AG04449 (cell line): Measurements from ENCODE around the gene ADCY7.

Experiments
- CTCF ChIA-PET: fragments of 350-600 bp; formaldehyde crosslinking; extraction: SDS; loops from one replicate; lab custom pipeline; 2021; ENCODE audit warnings: antibody characterized with exemption; lab: Yijun Ruan, JAX
- POLR2A ChIA-PET: fragments of 400-600, 350-600 bp; formaldehyde crosslinking; extraction: SDS; loops from one replicate; lab custom pipeline; 2020; ENCODE audit warnings: antibody characterized with exemption, inconsistent platforms; lab: Yijun Ruan, JAX
- DNase-seq: peaks from one replicate; pipeline ENCODE4 v3.0.0-alpha.2; 2010; ENCODE audit warnings: low read depth, low spot score
- H3K4me3 ChIP-seq: 2 replicates; pipeline ENCODE4 v1.5.1; 2011; ENCODE audit warnings: low read depth, mild to moderate bottlenecking, control low read depth, low read length
- CTCF ChIP-seq: IDR thresholded peaks from one replicate; pipeline ENCODE4 v1.5.1; 2011; ENCODE audit warnings: mild to moderate bottlenecking, moderate library complexity, low read length, control low read depth, inconsistent platforms; ENCODE audit not compliant: insufficient read depth; ENCODE audit errors: missing control alignments

The ADCY7 gene

GRCh38 chr16:50265260-50265659 lies 1.1 kb upstream of the ADCY7 start:
- no peak for DNase-seq
- POLR2A ChIA-PET, result no interaction called here
- CTCF ChIA-PET, result interaction anchor here (0.7 kb wide), 1 partner anchor 240 kb away, joined by 3 read pairs; the partner anchor contains the start of gene CNEP1R1
- H3K4me3 ChIP-seq, result no peak overlapping the region
- TF ChIP-seq CTCF, result no peak

- CTCF ChIA-PET, result interaction anchor here (0.7 to 1.2 kb wide), 2 partner anchors 13 to 241 kb away, joined by 3 read pairs; partner anchors contain the start of gene CNEP1R1
- TF ChIP-seq CTCF, result no peak
- POLR2A ChIA-PET, result interaction anchor here (0.6 to 0.9 kb wide), 4 partner anchors 15 to 78 kb away, joined by 3 read pairs; no protein-coding TSS in a partner anchor
- DNase-seq, result no peak
- no peak overlapping the region; the same call in 1 of the 2 replicates for H3K4me3 ChIP-seq
Measured at GRCh38 chr16:50265716-50266336, 525 bp upstream of the ADCY7 start.

- peak overlapping the region; percentile 64 for H3K4me3 ChIP-seq
- no peak for DNase-seq
- TF ChIP-seq CTCF, result no peak
- POLR2A ChIA-PET, result no interaction called here
- CTCF ChIA-PET, result interaction anchor here (1.6 kb wide), 1 partner anchor 22 kb away, joined by 3 read pairs; no protein-coding TSS in a partner anchor
Measured at GRCh38 chr16:50267151-50267631, 840 bp downstream of the ADCY7 start.

GRCh38 chr16:50267651-50268050 lies 1.3 kb downstream of the ADCY7 start:
- TF ChIP-seq CTCF, result no peak
- H3K4me3 ChIP-seq, result no peak overlapping the region; the same call in 1 of the 2 replicates
- DNase-seq, result no peak
- CTCF ChIA-PET, result interaction anchor here (1.6 kb wide), 1 partner anchor 22 kb away, joined by 3 read pairs; no protein-coding TSS in a partner anchor
- POLR2A ChIA-PET, result no interaction called here

- ChIA-PET CTCF (interaction anchor here (1.6 kb wide), 1 partner anchor 23 kb away, joined by 3 read pairs; no protein-coding TSS in a partner anchor), POLR2A (interaction anchor here (0.6 kb wide), 1 partner anchor 17 kb away, joined by 3 read pairs; no protein-coding TSS in a partner anchor)
- DNase-seq, result no peak
- H3K4me3 ChIP-seq, result no peak overlapping the region
- TF ChIP-seq CTCF, result no peak
Measured at GRCh38 chr16:50268352-50268751, 2.0 kb downstream of the ADCY7 start.

GRCh38 chr16:50269061-50269705 lies 2.8 kb downstream of the ADCY7 start:
- no peak for DNase-seq
- POLR2A ChIA-PET, result no interaction called here
- CTCF ChIA-PET, result interaction anchor here (1.6 kb wide), 1 partner anchor 24 kb away, joined by 3 read pairs; no protein-coding TSS in a partner anchor
- TF ChIP-seq CTCF, result no peak
- no peak overlapping the region for H3K4me3 ChIP-seq
